Pons (tissue), 1 donor: ENCODE data around the gene MYPOP.

Experiments
- DNase-seq: peaks from one replicate; pipeline ENCODE4 v3.0.0-alpha.2; 2016; ENCODE audit warnings: low spot score

The MYPOP gene

DNA sequence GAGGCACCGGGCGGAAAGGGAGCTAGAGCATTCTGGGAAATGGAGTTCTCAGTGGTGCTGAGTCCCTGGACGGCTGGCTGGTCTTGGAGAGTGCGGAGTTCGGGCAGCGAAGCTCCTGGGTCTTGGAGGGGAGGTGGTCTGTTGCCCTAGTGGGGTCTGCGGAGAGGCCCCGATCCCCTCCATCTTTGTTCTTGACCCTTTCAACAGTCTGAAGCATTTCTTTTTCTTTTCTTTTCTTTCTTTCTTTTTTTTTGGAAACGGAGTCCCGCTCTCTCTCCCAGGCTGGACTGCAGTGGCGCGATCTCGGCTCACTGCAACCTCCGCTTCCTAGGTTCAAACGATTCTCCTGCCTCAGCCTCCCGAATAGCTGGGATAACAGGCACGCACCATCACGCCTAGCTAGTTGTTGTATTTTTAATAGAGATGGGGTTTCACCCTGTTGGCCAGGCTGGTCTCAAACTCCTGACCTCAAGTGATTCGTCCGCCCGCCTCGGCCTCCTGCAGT is 39.0 kb downstream of the MYPOP start:
- no peak for DNase-seq

DNA sequence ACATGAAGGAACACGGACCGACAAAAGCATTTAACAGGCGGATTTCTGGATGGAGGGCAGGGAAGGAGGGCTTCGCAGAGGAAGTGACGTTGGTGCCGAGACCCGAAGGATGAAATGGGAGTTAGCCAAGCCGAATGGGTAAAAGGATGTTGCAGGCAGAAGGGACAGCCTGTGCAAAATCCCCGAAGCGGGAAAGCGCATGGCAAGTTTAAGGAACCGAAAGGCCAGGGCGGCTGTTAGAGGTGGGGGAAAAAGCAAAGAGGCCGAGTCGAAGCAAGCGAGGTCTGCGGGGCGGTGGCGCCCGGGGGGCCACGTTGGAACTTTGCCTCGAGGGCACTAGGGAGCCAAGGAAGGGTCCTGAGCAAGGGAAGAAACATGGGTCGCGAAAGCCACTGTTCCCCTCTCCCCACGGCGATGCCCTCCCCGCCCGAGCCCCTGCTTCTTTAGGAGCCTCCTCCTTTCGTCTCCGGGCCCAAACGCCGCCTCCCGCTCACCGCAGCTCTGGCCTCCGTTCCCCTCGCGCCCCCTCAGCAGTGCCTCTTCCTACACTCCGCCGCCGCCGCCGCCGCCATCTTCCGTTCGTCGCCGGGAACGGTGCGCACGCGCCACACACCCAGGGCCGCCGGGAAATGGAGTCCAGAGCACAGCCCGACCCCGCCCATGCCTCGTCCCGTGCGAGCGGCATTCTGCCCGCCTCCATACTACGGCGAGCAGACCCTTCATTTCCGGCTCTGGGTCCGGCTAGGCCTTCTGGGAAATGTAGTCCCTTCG is 39.7 kb downstream of the MYPOP start, which contains the start of gene SYMPK:
Gene SYMPK (minus strand): TSS at position 584 of the 771 bp plus-strand sequence. CDS start 8,652 bp downstream, outside the sequence.
- DNase-seq, result peak; percentile 99

DNA sequence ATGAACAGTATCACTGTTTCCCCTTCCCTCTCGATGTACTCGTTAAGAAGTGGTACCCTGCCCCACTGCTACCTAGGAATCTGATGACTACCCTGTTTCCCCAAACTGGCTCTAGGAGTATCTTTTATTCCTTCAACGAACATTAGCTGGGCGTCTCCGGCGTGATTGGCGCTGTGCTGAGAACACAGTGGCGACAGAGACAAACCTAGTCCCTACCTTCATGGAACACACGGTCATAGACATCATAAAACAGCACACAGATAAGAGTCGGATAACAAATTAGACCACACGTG is 40.2 kb downstream of the MYPOP start:
- DNase-seq, result no peak

DNA sequence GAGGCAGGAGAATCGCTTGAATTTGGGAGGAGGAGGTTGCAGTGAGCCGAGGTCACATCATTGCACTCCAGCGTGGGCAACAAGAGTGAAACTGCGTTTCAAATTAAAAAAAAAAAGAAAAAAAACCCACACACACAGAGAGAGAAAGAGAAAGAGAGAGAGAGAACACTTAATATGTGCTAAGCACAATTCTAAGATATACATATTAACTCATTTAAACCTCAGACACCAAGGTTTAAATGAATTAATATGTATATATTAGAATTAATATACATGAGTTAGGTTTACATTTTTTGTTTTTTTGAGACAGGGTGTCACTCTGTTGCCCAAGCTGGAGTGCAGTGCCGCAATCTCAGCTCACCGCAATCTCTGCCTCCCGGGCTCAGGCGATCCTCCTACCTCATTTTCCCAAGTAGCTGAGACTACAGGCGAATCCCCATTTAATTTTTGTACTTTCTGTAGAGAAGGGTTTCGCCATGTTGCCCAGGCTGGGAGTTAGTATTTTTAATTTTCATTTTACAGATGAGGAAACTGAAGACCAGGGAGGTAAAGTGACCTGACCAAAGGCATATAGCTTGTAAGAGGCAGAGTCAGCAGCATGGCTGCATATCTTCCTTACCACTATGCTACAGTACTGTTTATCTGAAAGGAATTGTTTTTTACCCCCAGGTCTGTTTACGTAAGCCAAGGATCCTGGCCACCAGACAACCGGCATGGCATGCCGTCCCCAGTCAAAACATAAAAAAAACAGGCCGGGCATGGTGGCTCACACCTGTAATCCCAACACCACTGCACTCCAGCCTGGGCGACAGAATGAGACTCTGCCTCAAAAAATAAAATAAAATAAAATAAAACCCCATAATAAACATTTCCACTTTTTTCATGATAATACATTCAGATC is 41.8 kb downstream of the MYPOP start:
- no peak for DNase-seq

DNA sequence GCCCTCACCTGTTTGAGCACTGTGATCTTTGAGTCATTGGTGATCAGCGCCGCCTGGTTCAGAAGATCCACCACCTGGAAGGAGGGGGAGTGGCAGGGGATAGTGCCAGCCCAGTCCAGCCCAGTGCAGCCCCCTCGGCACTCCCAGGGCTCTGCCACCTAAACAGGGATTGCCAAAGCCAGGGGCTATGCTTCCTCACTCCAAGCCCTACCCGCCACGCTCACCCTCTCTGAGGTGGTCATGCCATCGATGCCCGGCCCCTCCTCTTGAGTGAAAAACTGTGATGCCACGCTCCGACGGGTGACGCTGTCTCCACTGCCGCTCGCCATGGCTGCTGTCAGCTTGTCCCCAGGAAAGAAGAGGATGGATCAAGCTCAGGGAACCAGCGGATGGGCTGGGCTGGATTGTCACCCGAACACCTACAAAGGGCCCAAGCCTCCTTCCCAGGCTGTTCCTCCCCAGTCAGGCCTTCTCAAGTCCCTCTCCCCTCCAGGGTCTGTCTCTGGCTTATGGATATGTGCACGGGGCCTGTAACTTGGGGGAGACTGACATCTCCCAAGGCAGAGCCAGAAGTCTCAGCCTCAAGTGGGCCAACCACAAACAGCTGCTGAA is 48.1 kb downstream of the MYPOP start:
- DNase-seq, result no peak

DNA sequence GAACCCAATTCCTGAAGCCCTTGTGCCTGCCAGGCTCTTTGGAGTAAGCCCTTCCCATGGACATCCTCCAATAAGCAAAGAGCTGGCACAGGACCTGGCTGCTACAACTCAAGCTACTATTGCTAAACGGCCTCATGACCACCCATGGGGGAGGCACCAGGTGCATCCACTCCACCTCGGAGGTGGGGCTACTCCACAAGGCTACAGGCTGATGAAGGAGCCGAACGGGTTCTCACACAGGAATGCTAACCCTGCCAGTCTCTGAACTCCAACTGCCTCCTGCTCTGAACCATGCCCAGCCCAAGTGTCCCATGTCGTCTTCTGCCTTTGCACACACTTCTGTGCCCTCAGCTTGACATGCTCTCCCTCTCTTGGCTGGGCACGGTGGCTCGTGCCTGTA is 49.4 kb downstream of the MYPOP start:
- peak; percentile 9 for DNase-seq

DNA sequence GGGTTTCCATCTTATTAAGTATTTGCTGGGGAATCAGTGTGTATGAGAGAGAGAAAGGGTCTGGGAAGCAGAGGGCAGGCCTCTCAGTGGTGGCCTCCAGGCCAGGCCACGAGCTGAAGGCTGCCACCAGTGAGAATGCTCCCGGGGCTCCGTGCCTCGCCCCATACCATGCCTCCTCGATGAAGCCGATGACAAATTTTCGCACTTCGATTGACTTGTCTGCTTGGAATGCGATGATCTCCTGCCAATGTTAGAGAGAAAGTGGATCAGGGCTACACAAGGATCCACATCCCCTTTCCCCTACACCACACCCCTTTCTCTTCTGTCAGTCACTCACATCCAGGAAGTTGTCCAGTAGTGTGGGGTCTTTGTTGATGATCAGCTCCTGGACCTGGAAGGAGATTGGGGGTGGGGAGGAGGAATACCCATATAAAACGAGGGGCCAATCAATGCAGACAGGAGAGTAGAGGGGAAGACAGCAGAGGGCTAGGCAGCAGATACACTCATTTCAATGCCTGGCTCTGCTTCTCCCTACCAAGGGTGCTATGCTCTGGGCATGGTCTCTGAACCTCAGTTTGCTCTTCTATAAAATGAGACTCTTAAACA is 50.2 kb downstream of the MYPOP start:
- DNase-seq, result no peak

DNA sequence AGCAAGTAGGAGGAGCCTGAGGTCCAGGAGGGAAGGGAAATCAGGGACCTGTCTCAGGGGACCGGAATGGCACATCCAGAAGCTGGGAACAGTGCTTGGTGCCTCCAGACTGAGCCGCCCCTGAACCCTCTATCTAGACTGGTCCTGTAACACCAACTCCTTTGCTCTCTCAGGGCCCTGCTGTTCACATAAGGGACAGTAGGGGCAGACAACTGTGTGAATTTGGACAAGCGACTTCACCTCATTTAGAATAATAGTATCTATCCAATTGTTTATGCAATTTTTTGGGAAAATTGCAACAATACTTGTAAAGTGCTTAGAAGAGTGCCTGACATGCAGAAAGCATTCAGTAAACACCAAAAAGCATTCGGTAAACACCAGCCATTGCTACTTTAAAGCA is 53.5 kb downstream of the MYPOP start:
- DNase-seq, result no peak

DNA sequence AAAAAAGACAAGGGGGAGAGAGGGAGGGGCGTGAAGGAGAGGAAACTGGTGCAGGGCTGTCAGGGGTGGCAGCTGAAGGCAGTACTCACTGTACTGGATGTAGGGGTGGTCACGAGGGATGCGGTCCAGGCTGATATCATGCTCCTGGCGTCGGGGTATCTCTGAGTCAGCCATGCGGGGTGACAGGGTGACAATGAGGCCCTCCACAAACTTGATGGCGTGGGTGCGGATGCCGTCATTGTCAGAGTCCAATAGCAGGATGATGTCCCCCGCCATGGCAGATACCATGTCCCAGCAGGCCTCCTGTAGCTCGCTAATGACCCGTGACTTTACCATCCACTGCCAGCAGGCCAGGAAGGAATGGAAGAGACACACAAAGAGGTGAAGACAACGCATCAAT is 54.8 kb downstream of the MYPOP start:
- no peak for DNase-seq

DNA sequence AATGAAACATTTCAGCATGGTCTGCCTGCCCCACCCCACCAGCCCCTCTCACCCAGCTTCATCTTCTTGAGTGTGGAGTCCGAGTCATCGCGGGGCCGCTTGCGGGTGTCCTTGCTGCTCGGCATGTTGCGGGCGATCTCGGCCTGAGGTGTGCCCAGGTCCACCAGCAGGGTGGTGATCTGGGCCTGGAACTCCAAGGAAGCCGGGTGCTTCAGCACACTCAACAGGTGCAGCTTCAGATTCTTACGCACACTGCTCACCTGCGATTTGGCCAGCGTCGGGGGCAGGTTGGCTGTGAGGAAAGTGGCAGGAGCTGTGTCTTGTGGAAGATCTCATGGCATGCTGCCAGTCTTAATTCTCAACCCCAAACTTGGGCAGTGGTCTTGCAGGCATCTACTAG is 60.2 kb downstream of the MYPOP start:
- no peak for DNase-seq
